GM12873 (cell line): Measurements from ENCODE around the gene FAM162A.

Experiments used
- CTCF ChIP-seq: IDR thresholded peaks from 2 replicates; pipeline ENCODE4 v1.5.1; 2012; ENCODE audit warnings: low read depth, mild to moderate bottlenecking, moderate library complexity, low read length, control low read depth; ENCODE audit not compliant: insufficient read depth; ENCODE audit errors: missing control alignments

Gene FAM162A

GRCh38 chr3:122383771-122384697 lies at the start of gene FAM162A:
TSS of gene FAM162A (plus strand) at chr3:122384182. CDS start at chr3:122384266, 84 bp downstream.
- TF ChIP-seq CTCF, result peak; percentile 70

GRCh38 chr3:122342803-122343202 lies 41.2 kb upstream of the FAM162A start:
- TF ChIP-seq CTCF, result no peak

- no peak for TF ChIP-seq CTCF
Measured at GRCh38 chr3:122343654-122344053, 40.3 kb upstream of the FAM162A start.

- no peak for TF ChIP-seq CTCF
Measured at GRCh38 chr3:122349171-122349570, 34.8 kb upstream of the FAM162A start.

- TF ChIP-seq CTCF, result no peak
Measured at GRCh38 chr3:122350814-122351418, 33.1 kb upstream of the FAM162A start.

- no peak for TF ChIP-seq CTCF
Measured at GRCh38 chr3:122351612-122352011, 32.4 kb upstream of the FAM162A start.

- no peak for TF ChIP-seq CTCF
Measured at GRCh38 chr3:122353215-122353614, 30.8 kb upstream of the FAM162A start.
